ENCODE data around the gene ZNF334.

The ZNF334 gene

GRCh38 chr20:46551522-46552381 is 38.4 kb upstream of the ZNF334 start:
- in situ Hi-C loops (cut with HindIII; ENCODE audit: low sequenced_read_pairs) = no loop called here
- TF ChIP-seq CTCF (IDR thresholded peaks at IDR 0.05; ENCODE audit: low read depth, low read length, missing control alignments) = no peak
- H3K4me3 ChIP-seq (ENCODE audit: low read depth, low read length) = no peak overlapping the region
- DNase-seq (ENCODE audit: low read depth) = no peak

- no peak for DNase-seq (ENCODE audit: low read depth)
- no peak within 1 kb of the TSS for H3K4me3 ChIP-seq (ENCODE audit: low read depth, low read length)
- no peak for TF ChIP-seq CTCF (IDR thresholded peaks at IDR 0.05; ENCODE audit: low read depth, low read length, missing control alignments)
- in situ Hi-C loops (cut with HindIII; ENCODE audit: low sequenced_read_pairs) = no loop called here
Measured at GRCh38 chr20:46550461-46550860, 37.1 kb upstream of the ZNF334 start, which contains the start of gene OCSTAMP. OCSTAMP (minus strand) TSS chr20:46550654; CDS start chr20:46550560, 94 bp downstream.

GRCh38 chr20:46549188-46549972 is 36.0 kb upstream of the ZNF334 start:
- no peak for TF ChIP-seq CTCF (IDR thresholded peaks at IDR 0.05; ENCODE audit: low read depth, low read length, missing control alignments)
- DNase-seq (ENCODE audit: low read depth) = no peak
- in situ Hi-C loops (cut with HindIII; ENCODE audit: low sequenced_read_pairs) = no loop called here
- H3K4me3 ChIP-seq (ENCODE audit: low read depth, low read length) = no peak overlapping the region

GRCh38 chr20:46548688-46549087 is 35.3 kb upstream of the ZNF334 start:
- no peak overlapping the region for H3K4me3 ChIP-seq (ENCODE audit: low read depth, low read length)
- in situ Hi-C loops (cut with HindIII; ENCODE audit: low sequenced_read_pairs) = no loop called here

GRCh38 chr20:46547995-46548394 is 34.6 kb upstream of the ZNF334 start:
- DNase-seq (ENCODE audit: low read depth) = no peak
- no peak for TF ChIP-seq CTCF (IDR thresholded peaks at IDR 0.05; ENCODE audit: low read depth, low read length, missing control alignments)
- no peak overlapping the region for H3K4me3 ChIP-seq (ENCODE audit: low read depth, low read length)
- in situ Hi-C loops (cut with HindIII; ENCODE audit: low sequenced_read_pairs) = no loop called here

More at GRCh38 chr20:46548688-46549087, 35.3 kb upstream of the ZNF334 start:
- TF ChIP-seq CTCF (IDR thresholded peaks at IDR 0.05; ENCODE audit: low read depth, low read length, missing control alignments) = no peak
- no peak for DNase-seq (ENCODE audit: low read depth)

GRCh38 chr20:46546936-46547335 is 33.6 kb upstream of the ZNF334 start:
- no peak for DNase-seq (ENCODE audit: low read depth)
- no peak for TF ChIP-seq CTCF (IDR thresholded peaks at IDR 0.05; ENCODE audit: low read depth, low read length, missing control alignments)
- H3K4me3 ChIP-seq (ENCODE audit: low read depth, low read length) = no peak overlapping the region
- in situ Hi-C loops (cut with HindIII; ENCODE audit: low sequenced_read_pairs) = no loop called here

All from astrocyte of the cerebellum (primary cell).